DMS153 treated with DMSO at 0.1 percent for 48 hours (cell line): ENCODE data around the gene ANKRD1.

ENCODE experiments used
- DNase-seq: peaks from one replicate; lab custom pipeline; 2025; ENCODE audit not compliant: unreplicated experiment; lab: John Stamatoyannopoulos, UW

Gene ANKRD1

DNA sequence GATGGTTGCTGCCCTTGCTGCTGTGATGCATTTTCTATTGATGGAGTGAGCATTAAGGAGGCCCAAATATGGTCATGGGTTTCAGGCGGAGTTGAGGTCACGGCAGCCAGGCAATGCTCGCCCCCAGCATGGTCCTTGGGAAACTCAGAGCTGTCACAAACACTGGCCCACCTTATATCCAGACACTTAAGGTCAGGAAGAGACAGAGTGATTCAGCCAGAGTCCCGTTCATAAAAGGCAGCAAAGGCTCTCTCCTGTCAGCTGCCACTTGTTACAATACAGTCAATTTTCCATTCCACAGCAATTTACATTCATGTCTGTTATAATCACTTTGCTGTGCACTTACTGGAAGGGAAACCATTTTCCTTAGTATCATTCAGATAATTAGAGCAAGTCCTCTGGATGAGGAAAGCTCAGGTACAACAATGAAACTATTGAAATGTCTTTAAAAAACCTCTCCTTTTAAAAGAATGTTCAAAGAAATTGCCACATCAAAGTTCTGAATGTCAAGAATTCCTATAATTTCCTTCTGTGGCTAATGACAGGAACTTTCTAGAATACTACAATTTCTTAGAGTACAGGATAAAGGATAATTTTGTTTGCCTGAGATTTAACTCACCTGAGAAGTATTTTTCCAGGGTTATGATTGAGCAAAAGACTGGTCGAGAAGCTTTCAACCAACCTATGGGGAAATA lies 14.8 kb upstream of the ANKRD1 start:
- DNase-seq = no peak

GRCh38 chr10:90930971-90931871 lies 10.3 kb upstream of the ANKRD1 start:
- DNase-seq = no peak

- DNase-seq = no peak
Observed at GRCh38 chr10:90930070-90930837, 9.4 kb upstream of the ANKRD1 start.

DNA sequence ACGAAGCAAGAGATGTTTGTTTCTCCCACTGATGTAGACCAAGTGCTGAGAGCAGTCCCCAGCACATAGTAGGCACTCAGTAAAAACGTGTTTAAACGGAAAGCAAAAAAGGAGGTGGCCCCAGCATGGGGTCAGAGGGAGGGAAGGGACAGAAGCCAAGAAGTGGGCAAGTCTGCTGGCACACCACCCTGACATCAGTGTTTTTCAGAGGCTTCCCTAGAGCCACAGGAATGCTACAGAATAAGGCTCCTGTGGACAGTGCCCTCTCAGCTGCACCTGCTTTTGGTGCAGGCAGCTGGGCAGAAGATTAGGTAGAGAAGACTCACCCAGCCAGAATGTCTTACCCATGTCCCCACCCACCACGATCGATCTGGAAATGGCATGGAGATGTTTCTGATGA lies 8.3 kb upstream of the ANKRD1 start:
- no peak for DNase-seq

DNA sequence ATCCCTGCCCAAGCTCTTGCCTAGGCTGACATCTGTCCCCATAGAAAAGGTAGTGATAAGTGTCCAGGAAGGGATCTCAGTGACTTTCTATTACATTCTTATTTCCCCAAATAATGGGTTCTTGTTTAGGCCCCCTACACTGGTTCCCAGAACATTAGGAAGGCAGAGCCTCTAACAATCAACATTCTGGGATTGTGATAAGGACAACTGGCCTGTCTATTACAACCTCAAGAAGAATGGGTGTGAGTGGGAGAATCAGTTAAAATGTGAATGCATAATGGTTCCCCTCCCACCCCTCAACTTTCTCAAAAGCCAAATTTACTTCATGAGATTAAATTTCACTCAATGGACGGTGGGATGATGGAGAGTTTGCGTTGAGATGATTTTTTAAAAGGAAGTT lies 6.4 kb upstream of the ANKRD1 start:
- no peak for DNase-seq

GRCh38 chr10:90925079-90926029 lies 4.5 kb upstream of the ANKRD1 start:
- DNase-seq = no peak

DNA sequence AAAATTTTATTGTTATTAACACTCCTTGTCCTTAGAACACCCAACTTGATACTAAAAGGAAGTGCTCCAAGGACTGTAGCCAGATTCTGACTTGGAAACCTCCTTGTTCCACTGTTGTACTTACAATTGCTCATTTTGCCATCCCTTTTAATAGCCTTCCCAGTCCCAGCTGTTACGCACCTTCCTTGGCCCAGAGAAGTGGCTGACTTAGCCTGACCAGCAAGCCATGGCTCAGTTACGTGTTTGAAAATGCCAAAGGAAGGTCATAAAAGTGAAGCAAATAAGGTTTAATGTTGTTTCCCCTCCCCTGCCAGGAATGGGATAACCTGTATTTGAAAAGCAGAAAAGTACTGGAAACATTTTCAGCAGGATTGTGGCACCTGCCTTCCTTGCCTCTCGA lies 3.7 kb upstream of the ANKRD1 start:
- DNase-seq = no peak

GRCh38 chr10:90923111-90923731 lies 2.3 kb upstream of the ANKRD1 start:
- DNase-seq = no peak

DNA sequence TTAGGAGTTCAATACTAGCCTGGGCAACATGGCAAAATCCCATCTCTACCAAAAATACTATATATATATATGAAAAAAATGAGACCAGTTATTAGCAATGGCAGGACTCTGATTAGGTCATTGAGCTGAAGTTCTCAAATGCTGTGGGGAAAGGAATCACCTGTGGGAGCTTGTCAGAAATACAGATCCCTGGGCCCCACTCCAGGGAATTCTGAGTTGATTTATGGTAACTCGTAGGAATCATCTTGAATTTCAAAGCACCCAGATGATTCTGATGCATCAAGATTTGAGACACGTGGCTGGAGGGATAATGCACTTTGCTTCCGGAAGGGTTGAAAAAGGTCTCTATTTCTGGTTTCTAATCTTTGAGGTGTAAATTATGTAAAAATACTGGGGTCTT lies 1.0 kb upstream of the ANKRD1 start:
- DNase-seq = no peak

GRCh38 chr10:90919683-90920574 lies 958 bp downstream of the ANKRD1 start:
- DNase-seq = no peak

DNA sequence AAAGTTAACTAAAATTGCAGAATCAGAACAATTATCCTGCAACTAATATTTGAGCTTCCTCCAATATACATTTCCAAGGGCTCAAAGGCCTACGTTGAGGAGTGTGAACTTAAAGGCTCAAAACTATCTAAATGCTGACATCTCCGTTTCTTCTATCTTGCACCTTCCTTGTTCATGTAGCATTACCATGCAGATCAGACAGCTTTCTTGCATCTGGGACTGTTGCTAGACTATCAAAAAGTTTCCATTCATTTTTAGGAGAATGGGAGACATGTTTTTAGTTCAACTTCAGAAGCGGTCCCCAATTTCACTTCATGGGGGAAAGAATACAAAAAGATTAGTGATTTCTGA lies 2.9 kb downstream of the ANKRD1 start:
- DNase-seq = no peak

GRCh38 chr10:90917238-90917967 lies 3.5 kb downstream of the ANKRD1 start:
- no peak for DNase-seq

- no peak for DNase-seq
Observed at GRCh38 chr10:90916392-90917237, 4.3 kb downstream of the ANKRD1 start.

GRCh38 chr10:90915766-90916075 lies 5.2 kb downstream of the ANKRD1 start:
- no peak for DNase-seq

- no peak for DNase-seq
Observed at GRCh38 chr10:90914992-90915765, 5.7 kb downstream of the ANKRD1 start.

GRCh38 chr10:90913774-90914420 lies 7.0 kb downstream of the ANKRD1 start:
- DNase-seq = no peak
